K562 (cell line): ENCODE measurements around the gene CAMK1D. TPM values are rescaled to one million over a fixed set of nuclear protein-coding genes. Genes with fewer than 3 reads are reported as not detected.

ENCODE experiments used
- CTCFL ChIP-seq: IDR thresholded peaks from 2 replicates; pipeline ENCODE4 v1.6.1; 2011; ENCODE audit warnings: borderline replicate concordance, low read depth, mild to moderate bottlenecking, moderate library complexity, low read length; ENCODE audit not compliant: insufficient read depth, poor library complexity, severe bottlenecking
- CXXC5 ChIP-seq: fragments of 250-450 bp; sonication (Bioruptor Pico); IDR thresholded peaks from 2 replicates; pipeline ENCODE4 v1.8.0; 2022; ENCODE audit warnings: inconsistent platforms, mild to moderate bottlenecking, moderate library complexity
- ETV5 ChIP-seq: sonication (generic); formaldehyde crosslinking; IDR thresholded peaks from 2 replicates; pipeline ENCODE4 v1.4.0; 2020; ENCODE audit warnings: low read depth, mild to moderate bottlenecking, missing genetic modification reagents
- HDAC3 ChIP-seq: fragments of 450-650 bp; IDR thresholded peaks from 2 replicates; pipeline ENCODE4 v1.6.1; 2018; ENCODE audit warnings: borderline replicate concordance, mild to moderate bottlenecking, moderate library complexity; ENCODE audit not compliant: partially characterized antibody
- KLF13 ChIP-seq: fragments of 450-650 bp; IDR thresholded peaks from 2 replicates; pipeline ENCODE4 v1.6.1; 2016; ENCODE audit warnings: missing genetic modification characterization, low read depth, mild to moderate bottlenecking, missing compliant biosample characterization, moderate library complexity, borderline replicate concordance
- PHTF2 ChIP-seq: fragments of 250-450 bp; sonication (Bioruptor Pico); IDR thresholded peaks from 2 replicates; pipeline ENCODE4 v1.5.0; 2021; ENCODE audit warnings: mild to moderate bottlenecking
- RERE ChIP-seq: sonication (generic); formaldehyde crosslinking; IDR thresholded peaks from 2 replicates; pipeline ENCODE4 v1.8.0; 2023; ENCODE audit warnings: missing genetic modification reagents, mild to moderate bottlenecking, borderline replicate concordance
- SMARCA4 ChIP-seq: fragments of 450-650 bp; IDR thresholded peaks from 2 replicates; pipeline ENCODE4 v1.6.1; 2016
- TCF7 ChIP-seq: sonication (generic); IDR thresholded peaks from 2 replicates; pipeline ENCODE4 v1.6.1; 2016; ENCODE audit warnings: antibody characterized with exemption, borderline replicate concordance
- TFE3 ChIP-seq: fragments of 450-650 bp; formaldehyde crosslinking; IDR thresholded peaks from 2 replicates; pipeline ENCODE4 v1.4.0; 2020; ENCODE audit warnings: mild to moderate bottlenecking, mixed read lengths
- ZBTB11 ChIP-seq, 3 experiments: fragments of 200-800 bp in 1 of 3; fragments of 250-450 bp in 1 of 3; fragments of 450-650 bp in 1 of 3; sonication (Bioruptor Pico) in 1 of 3; sonication (Bioruptor generic) in 1 of 3; formaldehyde crosslinking in 1 of 3; IDR thresholded peaks; 2 replicates each; pipeline versions ENCODE4 v1.6.1 to v1.8.0; 2016 to 2022; ENCODE audit warnings: mild to moderate bottlenecking in 2 of 3, missing genetic modification characterization in 2 of 3, missing compliant biosample characterization in 1 of 3, moderate library complexity in 1 of 3
- polyA plus RNA-seq, 8 experiments: library from polyadenylated mRNA; depleted of rRNA in 4 of 8; stranded (reverse) in 5 of 8; unstranded in 3 of 8; fragments of >200 nt; fragmentation: Nextera tagmentation in 2 of 8; fragmentation: Illumina TruSeq in 1 of 8; extraction: Ambion mirVana in 2 of 8; extraction: Trizol in 1 of 8; gene quantifications; 2 replicates each; pipeline versions ENCODE4 v1.2.1 to v1.2.3, GENCODE V29; 2011 to 2014; ENCODE audit warnings: inconsistent platforms in 1 of 8, missing spikeins in 1 of 8
- total RNA-seq, 7 experiments: library from RNA; depleted of rRNA in 6 of 7; stranded (reverse); fragments of >200 nt in 6 of 7; fragmentation: Illumina TruSeq in 2 of 7; extraction: Trizol in 2 of 7; gene quantifications; 2 replicates each; pipeline versions ENCODE4 v1.2.1 to v1.2.3, GENCODE V29; 2011 to 2021; ENCODE audit warnings: low replicate concordance in 1 of 7
- TF ChIP-seq, protein P1 (sequence below): fragments of 250-450 bp; sonication (Bioruptor Pico); IDR thresholded peaks from 2 replicates; pipeline ENCODE4 v1.5.1; 2021; ENCODE audit warnings: mild to moderate bottlenecking

CAMK1D gene
- total and polyA plus RNA-seq, 9 of the 15 experiments (the other 6 are each of a cell fraction or from before 2014, with no cell fraction given) = 0.12 to 0.24 (median 0.20) TPM; not detected in 5

DNA sequence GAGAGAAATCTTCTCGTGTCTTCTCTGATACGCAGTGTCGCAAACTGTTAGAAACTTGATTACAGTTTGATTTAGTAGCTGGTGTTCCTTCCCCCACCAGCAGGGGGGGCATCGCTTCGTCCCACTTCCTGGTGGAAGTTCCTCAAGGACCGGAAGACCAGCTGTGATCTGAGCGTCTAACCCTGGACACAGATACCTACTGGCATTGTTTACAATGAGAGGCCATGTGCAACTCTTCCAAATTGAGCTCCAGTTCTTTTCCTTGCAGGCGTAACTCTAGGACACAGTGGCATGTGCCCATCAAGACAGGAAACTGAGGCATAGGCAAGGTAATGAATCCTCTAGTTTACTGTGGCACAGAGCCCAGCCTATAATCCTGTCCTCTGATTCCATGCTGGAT, 433.2 kb downstream of the CAMK1D start (continued):
- TF ChIP-seq ZBTB11 (CRISPR knock-in tag; IDR thresholded peaks at IDR 0.05) (no peak), TCF7 (no peak), RERE (CRISPR knock-in tag) (no peak), SMARCA4 (no peak), KLF13 (no peak), ETV5 (CRISPR knock-in tag) (no peak), TFE3 (CRISPR knock-in tag) (no peak), HDAC3 (no peak), CTCFL (peak; percentile 39), PHTF2 (CRISPR knock-in tag) (no peak), CXXC5 (CRISPR knock-in tag) (no peak)
- TF ChIP-seq, protein P1, sequence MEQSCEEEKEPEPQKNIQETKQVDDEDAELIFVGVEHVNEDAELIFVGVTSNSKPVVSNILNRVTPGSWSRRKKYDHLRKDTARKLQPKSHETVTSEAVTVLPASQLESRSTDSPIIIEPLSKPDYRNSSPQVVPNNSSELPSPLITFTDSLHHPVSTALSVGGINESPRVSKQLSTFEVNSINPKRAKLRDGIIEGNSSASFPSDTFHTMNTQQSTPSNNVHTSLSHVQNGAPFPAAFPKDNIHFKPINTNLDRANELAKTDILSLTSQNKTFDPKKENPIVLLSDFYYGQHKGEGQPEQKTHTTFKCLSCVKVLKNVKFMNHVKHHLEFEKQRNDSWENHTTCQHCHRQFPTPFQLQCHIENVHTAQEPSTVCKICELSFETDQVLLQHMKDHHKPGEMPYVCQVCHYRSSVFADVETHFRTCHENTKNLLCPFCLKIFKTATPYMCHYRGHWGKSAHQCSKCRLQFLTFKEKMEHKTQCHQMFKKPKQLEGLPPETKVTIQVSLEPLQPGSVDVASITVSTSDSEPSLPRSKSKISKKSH = no peak
